Colon (tissue), 2 donors: ENCODE results near the gene CHAF1A.

Source experiments
- FAIRE-seq: peaks from 2 replicates; lab custom pipeline; 2012; peaks lifted over from hg19 to GRCh38; lab: Jason Lieb, UNC
- donor health status: control.
- donor health status: control.

The CHAF1A gene

GRCh38 chr19:4456476-4456842, 54.0 kb downstream of the CHAF1A start:
- no peak for FAIRE-seq

GRCh38 chr19:4456843-4457653, 54.6 kb downstream of the CHAF1A start:
- no peak for FAIRE-seq

- FAIRE-seq, result no peak
Measured at GRCh38 chr19:4457654-4458395, 55.4 kb downstream of the CHAF1A start, which contains the start of gene UBXN6. Gene UBXN6, minus strand, starts transcription at chr19:4457794. Its CDS starts 97 bp downstream, at chr19:4457697.

- no peak for FAIRE-seq
Measured at GRCh38 chr19:4464815-4465581, 62.6 kb downstream of the CHAF1A start.

- FAIRE-seq, result no peak
Measured at GRCh38 chr19:4467835-4468234, 65.4 kb downstream of the CHAF1A start.

GRCh38 chr19:4471403-4472173, 69.1 kb downstream of the CHAF1A start:
- peak; percentile 99 for FAIRE-seq

GRCh38 chr19:4472174-4472974, 69.9 kb downstream of the CHAF1A start, which contains the start of gene HDGFL2:
Gene HDGFL2, plus strand, starts transcription at chr19:4472297. Its CDS starts 54 bp downstream, at chr19:4472351.
- no peak for FAIRE-seq

- FAIRE-seq, result no peak
Measured at GRCh38 chr19:4473011-4473762, 70.7 kb downstream of the CHAF1A start.

- no peak for FAIRE-seq
Measured at GRCh38 chr19:4473763-4474513, 71.5 kb downstream of the CHAF1A start.

GRCh38 chr19:4474514-4475022, 72.1 kb downstream of the CHAF1A start:
- no peak for FAIRE-seq

GRCh38 chr19:4477034-4477801, 74.8 kb downstream of the CHAF1A start:
- FAIRE-seq, result no peak

GRCh38 chr19:4482721-4483364, 80.4 kb downstream of the CHAF1A start:
- no peak for FAIRE-seq

- FAIRE-seq, result no peak
Measured at GRCh38 chr19:4483385-4483784, 80.9 kb downstream of the CHAF1A start.

GRCh38 chr19:4487572-4487971, 85.1 kb downstream of the CHAF1A start:
- FAIRE-seq, result no peak

- FAIRE-seq, result no peak
Measured at GRCh38 chr19:4488496-4488895, 86.1 kb downstream of the CHAF1A start.

GRCh38 chr19:4491446-4491845, 89.0 kb downstream of the CHAF1A start:
- FAIRE-seq, result no peak

- no peak for FAIRE-seq
Measured at GRCh38 chr19:4492337-4493103, 90.1 kb downstream of the CHAF1A start.
